Right lobe of liver (tissue), 4 donors: ENCODE measurements around the gene SENP7.

Experiments
- POLR2A ChIP-seq: fragments of 450-650 bp; IDR thresholded peaks from one replicate; pipeline ENCODE4 v1.6.1; 2017; ENCODE audit warnings: antibody characterized with exemption, mild to moderate bottlenecking
- TF ChIP-seq, protein P1 (sequence below), 4 donors: fragments of 200-600 bp in 3 of 4; fragments of 450-650 bp in 1 of 4; IDR thresholded peaks; one replicate each; pipeline versions ENCODE4 v1.5.1 to v1.8.0; 2016 to 2022; ENCODE audit warnings: antibody characterized with exemption in 4 of 4, mild to moderate bottlenecking in 2 of 4
- donor health status: DM: no; HTN: no; CAD: no.
- donor health status: DM: no; HTN: no; CAD: no.
- donor health status: DM: no; HTN: yes; CAD: no.

DNA sequence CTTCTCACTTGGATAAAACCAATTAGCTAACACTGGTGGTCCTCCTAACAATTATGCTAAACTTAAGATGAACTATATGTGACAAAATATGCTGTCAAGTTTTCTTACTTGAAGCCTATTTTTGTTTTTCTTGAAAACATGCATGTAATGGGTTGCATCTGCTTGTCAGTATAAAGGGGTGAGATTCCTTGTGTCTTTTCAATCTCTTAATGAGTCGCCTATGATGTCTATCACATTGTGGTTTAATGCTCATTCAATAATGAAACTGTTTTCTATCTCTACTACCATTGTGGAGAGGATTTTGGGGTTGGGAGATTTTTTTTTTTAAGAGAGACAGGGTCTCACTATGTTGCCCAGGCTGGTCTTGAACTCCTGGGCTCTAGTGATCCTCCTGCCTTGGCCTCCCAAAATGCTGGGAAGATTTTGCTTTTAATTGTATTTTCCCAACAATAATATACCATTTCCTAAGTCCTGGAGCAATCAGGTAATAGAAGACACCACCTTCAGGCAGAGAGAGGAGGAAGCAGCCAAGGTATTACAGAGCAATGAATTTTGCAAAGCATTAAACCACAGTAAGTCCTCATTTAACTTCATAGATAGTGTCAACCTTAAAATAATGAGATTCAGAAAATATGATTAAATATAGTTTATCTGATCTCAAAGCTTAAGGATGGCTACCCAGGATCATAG lies 31.3 kb upstream of the SENP7 start:
- TF ChIP-seq, protein P1, sequence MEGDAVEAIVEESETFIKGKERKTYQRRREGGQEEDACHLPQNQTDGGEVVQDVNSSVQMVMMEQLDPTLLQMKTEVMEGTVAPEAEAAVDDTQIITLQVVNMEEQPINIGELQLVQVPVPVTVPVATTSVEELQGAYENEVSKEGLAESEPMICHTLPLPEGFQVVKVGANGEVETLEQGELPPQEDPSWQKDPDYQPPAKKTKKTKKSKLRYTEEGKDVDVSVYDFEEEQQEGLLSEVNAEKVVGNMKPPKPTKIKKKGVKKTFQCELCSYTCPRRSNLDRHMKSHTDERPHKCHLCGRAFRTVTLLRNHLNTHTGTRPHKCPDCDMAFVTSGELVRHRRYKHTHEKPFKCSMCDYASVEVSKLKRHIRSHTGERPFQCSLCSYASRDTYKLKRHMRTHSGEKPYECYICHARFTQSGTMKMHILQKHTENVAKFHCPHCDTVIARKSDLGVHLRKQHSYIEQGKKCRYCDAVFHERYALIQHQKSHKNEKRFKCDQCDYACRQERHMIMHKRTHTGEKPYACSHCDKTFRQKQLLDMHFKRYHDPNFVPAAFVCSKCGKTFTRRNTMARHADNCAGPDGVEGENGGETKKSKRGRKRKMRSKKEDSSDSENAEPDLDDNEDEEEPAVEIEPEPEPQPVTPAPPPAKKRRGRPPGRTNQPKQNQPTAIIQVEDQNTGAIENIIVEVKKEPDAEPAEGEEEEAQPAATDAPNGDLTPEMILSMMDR (IDR thresholded peaks at IDR 0.05) = peak in 1 of 4 donors; percentile 5
- TF ChIP-seq POLR2A = no peak
